Measurements from ENCODE around the gene MPHOSPH6. TPM values are rescaled to one million over a fixed set of nuclear protein-coding genes. Genes with fewer than 3 reads are reported as not detected.
A peak's percentile ranks its signal among the peaks of the same experiment; 100 is the strongest.

The MPHOSPH6 gene
- total and polyA plus RNA-seq, 2 of the 13 experiments (the other 11 are each of a cell fraction or from before 2014, with no cell fraction given), result 28.4 to 76.4 TPM

DNA sequence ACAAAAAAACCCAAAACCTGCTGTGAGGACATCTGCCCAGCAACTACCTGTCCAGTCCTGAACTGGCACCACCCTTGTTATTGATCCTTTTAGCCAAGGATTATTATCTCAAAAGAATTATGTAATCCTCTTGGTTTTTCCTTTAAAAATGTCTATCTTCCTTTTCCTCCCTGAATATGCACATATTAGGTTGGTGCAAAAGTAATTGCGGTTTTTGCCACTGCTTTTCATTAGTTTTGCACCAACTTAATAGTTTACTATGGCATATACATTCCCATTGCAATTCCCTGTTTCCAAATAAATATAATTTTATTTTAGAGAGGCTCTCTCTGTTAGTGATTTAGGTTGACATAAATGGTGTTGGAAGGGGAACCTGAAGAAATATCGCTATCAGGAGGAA is 51.3 kb downstream of the MPHOSPH6 start:
- POLR2A ChIA-PET, result no interaction called here
- no peak overlapping the region for H3K4me2 ChIP-seq (ENCODE audit: low read depth, low read length)
- CTCF ChIA-PET (ENCODE audit: low intra/inter-chr PET ratio, low total read pairs), result no interaction called here
- FAIRE-seq (no peak), ATAC-seq (no peak), DNase-seq (ENCODE audit: low spot score) (no peak)
- in situ Hi-C loops (cut with HindIII; ENCODE audit: extremely low pct_ligation_motif_present, low pct_unique_long_range_greater_than_20kb), result no loop called here
- no peak overlapping the region for H2AFZ ChIP-seq (ENCODE audit: low read length)
- no peaks in the 10 kb centered on the region for H3K79me2 ChIP-seq (ENCODE audit: insufficient read depth, low read length)
- H3K9me3 ChIP-seq (ENCODE audit: low read length), result no peaks in the 10 kb centered on the region
- no peak overlapping the region for H3K9ac ChIP-seq (ENCODE audit: insufficient read depth, low read depth, low read length)
- WGBS (ENCODE audit: low lambda C conversion rate), result 61% methylated on average over 2 of the region's 2 CpGs
- no peak overlapping the region for H3K4me3 ChIP-seq (replicated peaks in 1 of 3; ENCODE audit: insufficient read depth in 1 of 3, low read depth in 2 of 3, low read length in 3 of 3)
- H3K36me3 ChIP-seq (replicated peaks in 1 of 2; ENCODE audit: control insufficient read depth in 1 of 2, insufficient read depth in 2 of 2, low read length in 2 of 2), result no peaks in the 10 kb centered on the region
- intact Hi-C loops (cut with micrococcal nuclease; ENCODE audit: unreplicated experiment), result no loop called here
- BruUV-seq (replicated peaks), result no TSS peak
- no peaks in the 10 kb centered on the region for H4K20me1 ChIP-seq (ENCODE audit: insufficient read depth, low read length)
- H3K4me1 ChIP-seq (ENCODE audit: insufficient read depth, low read length), result no peaks in the 10 kb centered on the region
- H3K27ac ChIP-seq (ENCODE audit: extremely low read length, insufficient read depth, low read length), result no peak overlapping the region
- H3K27me3 ChIP-seq (ENCODE audit: control insufficient read depth in 1 of 2, insufficient read depth in 2 of 2, low read length in 2 of 2), result no peaks in the 10 kb centered on the region
- TF ChIP-seq, protein P1, sequence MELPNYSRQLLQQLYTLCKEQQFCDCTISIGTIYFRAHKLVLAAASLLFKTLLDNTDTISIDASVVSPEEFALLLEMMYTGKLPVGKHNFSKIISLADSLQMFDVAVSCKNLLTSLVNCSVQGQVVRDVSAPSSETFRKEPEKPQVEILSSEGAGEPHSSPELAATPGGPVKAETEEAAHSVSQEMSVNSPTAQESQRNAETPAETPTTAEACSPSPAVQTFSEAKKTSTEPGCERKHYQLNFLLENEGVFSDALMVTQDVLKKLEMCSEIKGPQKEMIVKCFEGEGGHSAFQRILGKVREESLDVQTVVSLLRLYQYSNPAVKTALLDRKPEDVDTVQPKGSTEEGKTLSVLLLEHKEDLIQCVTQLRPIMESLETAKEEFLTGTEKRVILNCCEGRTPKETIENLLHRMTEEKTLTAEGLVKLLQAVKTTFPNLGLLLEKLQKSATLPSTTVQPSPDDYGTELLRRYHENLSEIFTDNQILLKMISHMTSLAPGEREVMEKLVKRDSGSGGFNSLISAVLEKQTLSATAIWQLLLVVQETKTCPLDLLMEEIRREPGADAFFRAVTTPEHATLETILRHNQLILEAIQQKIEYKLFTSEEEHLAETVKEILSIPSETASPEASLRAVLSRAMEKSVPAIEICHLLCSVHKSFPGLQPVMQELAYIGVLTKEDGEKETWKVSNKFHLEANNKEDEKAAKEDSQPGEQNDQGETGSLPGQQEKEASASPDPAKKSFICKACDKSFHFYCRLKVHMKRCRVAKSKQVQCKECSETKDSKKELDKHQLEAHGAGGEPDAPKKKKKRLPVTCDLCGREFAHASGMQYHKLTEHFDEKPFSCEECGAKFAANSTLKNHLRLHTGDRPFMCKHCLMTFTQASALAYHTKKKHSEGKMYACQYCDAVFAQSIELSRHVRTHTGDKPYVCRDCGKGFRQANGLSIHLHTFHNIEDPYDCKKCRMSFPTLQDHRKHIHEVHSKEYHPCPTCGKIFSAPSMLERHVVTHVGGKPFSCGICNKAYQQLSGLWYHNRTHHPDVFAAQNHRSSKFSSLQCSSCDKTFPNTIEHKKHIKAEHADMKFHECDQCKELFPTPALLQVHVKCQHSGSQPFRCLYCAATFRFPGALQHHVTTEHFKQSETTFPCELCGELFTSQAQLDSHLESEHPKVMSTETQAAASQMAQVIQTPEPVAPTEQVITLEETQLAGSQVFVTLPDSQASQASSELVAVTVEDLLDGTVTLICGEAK (IDR thresholded peaks at IDR 0.05), result peak; percentile 63; the same call in 1 of the 2 replicates
- TF ChIP-seq, protein P1 (CRISPR knock-in tag; IDR thresholded peaks at IDR 0.05), result no peak
- TF ChIP-seq HIVEP1 (CRISPR knock-in tag; IDR thresholded peaks at IDR 0.05), result no peak
- no peak for TF ChIP-seq NBN (conservative IDR thresholded peaks at IDR 0.05)

Data from HepG2 (cell line).